ENCODE data around the gene CAMK2N2.
"Not testable (repeated sequence)": the region's sequence is repeated elsewhere in the genome, so short reads cannot be mapped to it uniquely, and the experiment has no call there.

DNA sequence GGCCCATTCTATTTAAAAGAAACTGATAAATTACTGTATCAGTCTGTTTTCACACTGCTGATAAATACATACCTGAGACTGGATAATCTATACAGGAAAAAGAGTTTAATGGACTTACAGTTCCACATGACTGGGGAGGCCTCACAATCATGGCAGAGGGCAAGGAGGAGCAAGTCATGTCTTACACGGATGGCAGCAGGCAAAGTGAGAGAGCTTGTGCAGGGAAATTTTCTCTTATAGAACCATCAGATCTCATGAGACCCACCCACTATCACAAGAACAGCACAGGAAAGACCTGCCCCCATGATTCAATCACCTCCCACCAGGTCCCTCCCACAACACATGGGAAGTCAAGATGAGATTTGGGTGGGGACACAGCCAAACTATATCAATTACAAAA, 5.9 kb upstream of the CAMK2N2 start:
- not testable (repeated sequence) for TF ChIP-seq FOXA1 (IDR thresholded peaks at IDR 0.05); FOXM1 (IDR thresholded peaks at IDR 0.05; ENCODE audit: borderline replicate concordance); SP1 (IDR thresholded peaks at IDR 0.05); SUZ12 (IDR thresholded peaks at IDR 0.05); ARNT (IDR thresholded peaks at IDR 0.05); FOXK2 (IDR thresholded peaks at IDR 0.05); ELF4 (IDR thresholded peaks at IDR 0.05); TARDBP (IDR thresholded peaks at IDR 0.05); BHLHE40 (IDR thresholded peaks at IDR 0.05; ENCODE audit: borderline replicate concordance)
- TF ChIP-seq, protein P1, sequence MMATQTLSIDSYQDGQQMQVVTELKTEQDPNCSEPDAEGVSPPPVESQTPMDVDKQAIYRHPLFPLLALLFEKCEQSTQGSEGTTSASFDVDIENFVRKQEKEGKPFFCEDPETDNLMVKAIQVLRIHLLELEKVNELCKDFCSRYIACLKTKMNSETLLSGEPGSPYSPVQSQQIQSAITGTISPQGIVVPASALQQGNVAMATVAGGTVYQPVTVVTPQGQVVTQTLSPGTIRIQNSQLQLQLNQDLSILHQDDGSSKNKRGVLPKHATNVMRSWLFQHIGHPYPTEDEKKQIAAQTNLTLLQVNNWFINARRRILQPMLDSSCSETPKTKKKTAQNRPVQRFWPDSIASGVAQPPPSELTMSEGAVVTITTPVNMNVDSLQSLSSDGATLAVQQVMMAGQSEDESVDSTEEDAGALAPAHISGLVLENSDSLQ (IDR thresholded peaks at IDR 0.05) = not testable (repeated sequence)

All from HEK293T (cell line).